ENCODE measurements around the gene AP4E1.
A peak's percentile ranks its signal among the peaks of the same experiment; 100 is the strongest.

Gene AP4E1

GRCh38 chr15:50908209-50909009, at the start of gene AP4E1:
AP4E1 (plus strand) TSS chr15:50908683; CDS start chr15:50908779, 96 bp downstream.
- peak; percentile 96 for DNase-seq (ENCODE audit: low spot score)
- Histone ChIP-seq H3K4me3 (peak within 1 kb of the TSS; percentile 93), H3K27ac (peak within 1 kb of the TSS; percentile 92 to 98)
- peak; percentile 92 for TF ChIP-seq CTCF (IDR thresholded peaks at IDR 0.05)

GRCh38 chr15:50860824-50861223, 47.7 kb upstream of the AP4E1 start:
- H3K27ac ChIP-seq, result no peak overlapping the region
- TF ChIP-seq CTCF (IDR thresholded peaks at IDR 0.05), result no peak
- DNase-seq (ENCODE audit: low spot score), result no peak
- no peak overlapping the region for H3K4me3 ChIP-seq

- H3K4me3 ChIP-seq, result no peak overlapping the region
- no peak for DNase-seq (ENCODE audit: low spot score)
- no peak for TF ChIP-seq CTCF (IDR thresholded peaks at IDR 0.05)
- H3K27ac ChIP-seq, result no peak overlapping the region
These were observed 45.9 kb upstream of the AP4E1 start for GRCh38 chr15:50862553-50862952.

- no peak overlapping the region for H3K27ac ChIP-seq
- TF ChIP-seq CTCF (IDR thresholded peaks at IDR 0.05), result no peak
- no peak for DNase-seq (ENCODE audit: low spot score)
- H3K4me3 ChIP-seq, result no peak overlapping the region
These were observed 43.6 kb upstream of the AP4E1 start for GRCh38 chr15:50864873-50865272.

- TF ChIP-seq CTCF (IDR thresholded peaks at IDR 0.05), result no peak
- DNase-seq (ENCODE audit: low spot score), result no peak
- Histone ChIP-seq H3K27ac (no peak overlapping the region), H3K4me3 (no peak overlapping the region)
These were observed 42.7 kb upstream of the AP4E1 start for GRCh38 chr15:50865515-50866353.

GRCh38 chr15:50871832-50872231, 36.7 kb upstream of the AP4E1 start:
- no peak for TF ChIP-seq CTCF (IDR thresholded peaks at IDR 0.05)
- Histone ChIP-seq H3K27ac (no peak overlapping the region), H3K4me3 (no peak overlapping the region)
- no peak for DNase-seq (ENCODE audit: low spot score)

Data from coronary artery (tissue), 2 donors.